ENCODE measurements around the gene CCRL2. TPM values are rescaled to one million over a fixed set of nuclear protein-coding genes. Genes with fewer than 3 reads are reported as not detected.

The CCRL2 gene
- total and polyA plus RNA-seq, 2 of the 4 experiments (the other 2 are of a cell fraction), result 0.29 to 0.36 TPM

DNA sequence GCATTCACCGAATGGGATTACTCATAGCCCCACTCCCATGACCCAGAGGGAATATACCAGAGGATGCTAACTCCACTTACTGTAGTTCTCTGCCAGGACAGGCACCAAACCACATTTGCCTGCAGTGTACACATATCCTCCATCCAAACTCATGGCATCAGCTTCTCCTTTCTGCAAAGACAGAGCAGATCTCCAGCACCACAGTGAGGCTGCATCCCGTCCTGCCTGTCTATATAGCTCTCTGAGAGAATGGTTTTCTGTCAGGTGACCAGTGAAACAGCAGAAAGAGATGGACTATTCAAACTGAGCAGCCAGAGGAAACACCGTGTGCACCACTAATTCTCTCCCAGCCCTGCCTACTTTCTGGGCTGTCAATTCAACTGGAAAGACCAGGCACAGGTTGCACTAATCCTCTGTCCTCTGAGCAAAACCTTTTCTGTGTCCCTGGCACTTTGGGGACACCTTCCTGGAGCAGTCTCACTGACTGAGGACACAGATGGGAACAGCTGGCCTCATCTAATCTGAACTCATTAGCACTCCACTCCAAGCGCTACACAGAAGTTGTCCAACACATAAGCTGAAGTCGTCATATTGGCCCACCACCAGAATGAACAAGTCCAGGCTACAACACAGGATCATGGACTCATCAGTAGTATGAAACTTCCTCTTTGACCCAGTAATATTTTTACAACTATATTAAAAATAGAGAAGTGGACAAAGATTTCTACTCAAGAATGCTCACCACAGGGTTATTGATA is 40.3 kb downstream of the CCRL2 start:
- Histone ChIP-seq H3K23ac (ENCODE audit: low read depth, low read length) (no peak overlapping the region), H3K9me3 (ENCODE audit: control insufficient read depth, insufficient read depth, low read length) (peaks cover 2% of the 10 kb centered on the region; the same call in 1 of the 2 replicates), H2BK15ac (ENCODE audit: low read depth, low read length) (no peak overlapping the region), H3K56ac (ENCODE audit: extremely low read depth, insufficient read depth, low read length) (no peak overlapping the region), H3K4me2 (ENCODE audit: low read depth, low read length) (no peak overlapping the region), H3K4me1 (ENCODE audit: control insufficient read depth, insufficient read depth, low read length) (no peaks in the 10 kb centered on the region), H4K8ac (ENCODE audit: low read depth in 2 of 2, low read length in 2 of 2) (no peak overlapping the region), H2AK5ac (ENCODE audit: low read depth, low read length) (no peak overlapping the region), H3K27ac (ENCODE audit: insufficient read depth, low read length) (no peak overlapping the region), H3K9ac (ENCODE audit: low read depth, low read length) (no peak overlapping the region), H3K9me1 (ENCODE audit: insufficient read depth, low read length) (no peaks in the 10 kb centered on the region), H4K20me1 (ENCODE audit: insufficient read depth, low read length) (no peaks in the 10 kb centered on the region), H3K4me3 (ENCODE audit: insufficient read depth, low read depth, low read length) (no peak overlapping the region), H3K14ac (replicated peaks; ENCODE audit: low read depth, low read length) (no peak overlapping the region), H2BK5ac (ENCODE audit: low read depth, low read length, poor library complexity, severe bottlenecking) (no peak overlapping the region), H4K5ac (ENCODE audit: low read depth, low read length) (no peak overlapping the region), H4K91ac (ENCODE audit: insufficient read depth, low read depth, low read length) (no peak overlapping the region), H2BK120ac (ENCODE audit: low read depth, low read length) (no peak overlapping the region), H2AK9ac (replicated peaks; ENCODE audit: low read depth, low read length, poor library complexity) (no peak overlapping the region), H2AFZ (replicated peaks; ENCODE audit: low read length, poor library complexity) (no peak overlapping the region), H3K36me3 (ENCODE audit: control insufficient read depth, insufficient read depth, low read length) (no peaks in the 10 kb centered on the region), H3K27me3 (ENCODE audit: control insufficient read depth, insufficient read depth, low read length) (peaks cover 47% of the 10 kb centered on the region), H3K18ac (ENCODE audit: low read depth, low read length) (no peak overlapping the region), H3K4ac (ENCODE audit: low read depth, low read length) (no peak overlapping the region), H2BK20ac (ENCODE audit: low read depth, low read length) (no peak overlapping the region), H3K79me1 (ENCODE audit: low read depth in 1 of 2, low read length in 2 of 2) (no peaks in the 10 kb centered on the region)
- ChIA-PET CTCF (no interaction called here), POLR2A (ENCODE audit: unreplicated experiment) (no interaction called here)
- DNase-seq, result no peak
- ATAC-seq (ENCODE audit: low read depth), result no peak
- in situ Hi-C loops (cut with MboI; ENCODE audit: low sequenced_read_pairs), result no loop called here
- 100% methylated on average over 1 of the region's 5 CpGs; no CpG with 5 or more reads in 1 of the 2 experiments for WGBS, 2 experiments (ENCODE audit: extremely low coverage in 2 of 2, insufficient read length in 1 of 2)
- TF ChIP-seq POLR2A (IDR thresholded peaks at IDR 0.05; ENCODE audit: low read depth, low read length), result no peak
- TF ChIP-seq MAFK (IDR thresholded peaks at IDR 0.05; ENCODE audit: low read depth, low read length), result no peak
- intact Hi-C loops (cut with micrococcal nuclease), result no loop called here
- dilution Hi-C loops (cut with HindIII; ENCODE audit: low sequenced_read_pairs, unreplicated experiment), result no loop called here
- BruUV-seq (replicated peaks), result no TSS peak
